Hepatocyte (in vitro differentiated cells): ENCODE measurements around the gene PGGHG. TPM values are rescaled to one million over a fixed set of nuclear protein-coding genes. Genes with fewer than 3 reads are reported as not detected.
A peak's percentile ranks its signal among the peaks of the same experiment; 100 is the strongest.

Source experiments
- DNase-seq: peaks from one replicate; pipeline ENCODE4 v3.0.0-alpha.2; 2016; ENCODE audit warnings: low spot score
- H2AFZ ChIP-seq: fragments of 200-600 bp; sonication (generic); 2 replicates; pipeline ENCODE4 v1.6.0; 2016; ENCODE audit warnings: antibody characterized with exemption, mild to moderate bottlenecking
- H3K27ac ChIP-seq: fragments of 200-600 bp; sonication (generic); 2 replicates; pipeline ENCODE4 v1.5.1; 2016; ENCODE audit warnings: mild to moderate bottlenecking
- H3K27me3 ChIP-seq: fragments of 200-600 bp; sonication (generic); 2 replicates; pipeline ENCODE4 v1.6.1; 2016
- H3K36me3 ChIP-seq: fragments of 200-600 bp; sonication (generic); replicated peaks from 2 replicates; pipeline ENCODE4 v1.5.1; 2016; ENCODE audit warnings: low read depth; ENCODE audit not compliant: insufficient read depth
- H3K4me1 ChIP-seq: fragments of 200-600 bp; sonication (generic); 2 replicates; pipeline ENCODE4 v1.5.1; 2016; ENCODE audit warnings: mild to moderate bottlenecking, moderate library complexity; ENCODE audit not compliant: insufficient read depth
- H3K4me2 ChIP-seq: fragments of 200-600 bp; sonication (generic); 2 replicates; pipeline ENCODE4 v1.6.0; 2016
- H3K4me3 ChIP-seq: fragments of 200-600 bp; sonication (generic); 2 replicates; pipeline ENCODE4 v1.5.1; 2016; ENCODE audit warnings: mild to moderate bottlenecking
- H3K79me2 ChIP-seq: fragments of 200-600 bp; sonication (generic); 2 replicates; pipeline ENCODE4 v1.6.0; 2017; ENCODE audit warnings: mild to moderate bottlenecking
- H3K9me2 ChIP-seq: fragments of 200-600 bp; sonication (generic); replicated peaks from 2 replicates; pipeline ENCODE4 v1.6.0; 2017; ENCODE audit warnings: mild to moderate bottlenecking; ENCODE audit not compliant: insufficient read depth
- H3K9me3 ChIP-seq: fragments of 200-600 bp; sonication (generic); 2 replicates; pipeline ENCODE4 v1.5.1; 2016; ENCODE audit warnings: low read depth, mild to moderate bottlenecking
- H4K20me1 ChIP-seq: fragments of 200-600 bp; sonication (generic); 2 replicates; pipeline ENCODE4 v1.6.0; 2016; ENCODE audit warnings: mild to moderate bottlenecking; ENCODE audit not compliant: insufficient read depth, poor library complexity, severe bottlenecking
- EZH2 ChIP-seq: fragments of 200-600 bp; sonication (generic); IDR thresholded peaks from 2 replicates; pipeline ENCODE4 v1.6.1; 2016; ENCODE audit warnings: antibody characterized with exemption, mild to moderate bottlenecking, borderline replicate concordance
- EZH2phosphoT487 ChIP-seq: fragments of 200-600 bp; sonication (generic); IDR thresholded peaks from one replicate; pipeline ENCODE4 v1.6.1; 2018; ENCODE audit warnings: antibody characterized with exemption, mild to moderate bottlenecking, low read depth, moderate library complexity; ENCODE audit not compliant: unreplicated experiment, severe bottlenecking
- WGBS: methylation state at CpG from one replicate; pipeline ENCODE4 v1.1.6; 2016; ENCODE audit warnings: low lambda C conversion rate; ENCODE audit errors: missing lambda C conversion rate; 5-methylcytosine and 5-hydroxymethylcytosine counted together
- polyA plus RNA-seq: library from polyadenylated mRNA; unstranded; fragments of >200 nt; fragmentation: Nextera tagmentation; extraction: Ambion mirVana; gene quantifications from 2 replicates; pipeline ENCODE4 v1.2.1, GENCODE V29; 2016
- total RNA-seq: library from RNA; depleted of rRNA; stranded (reverse); fragments of >200 nt; gene quantifications from 2 replicates; pipeline ENCODE4 v1.2.3, GENCODE V29; 2014
- TF ChIP-seq, protein P1 (sequence below): fragments of 200-600 bp; sonication (generic); IDR thresholded peaks from 2 replicates; pipeline ENCODE4 v1.5.1; 2016; ENCODE audit warnings: antibody characterized with exemption, mild to moderate bottlenecking; ENCODE audit not compliant: poor library complexity

Gene PGGHG
- total and polyA plus RNA-seq, 2 experiments from 2014 or later: 19.2 to 27.9 TPM

DNA sequence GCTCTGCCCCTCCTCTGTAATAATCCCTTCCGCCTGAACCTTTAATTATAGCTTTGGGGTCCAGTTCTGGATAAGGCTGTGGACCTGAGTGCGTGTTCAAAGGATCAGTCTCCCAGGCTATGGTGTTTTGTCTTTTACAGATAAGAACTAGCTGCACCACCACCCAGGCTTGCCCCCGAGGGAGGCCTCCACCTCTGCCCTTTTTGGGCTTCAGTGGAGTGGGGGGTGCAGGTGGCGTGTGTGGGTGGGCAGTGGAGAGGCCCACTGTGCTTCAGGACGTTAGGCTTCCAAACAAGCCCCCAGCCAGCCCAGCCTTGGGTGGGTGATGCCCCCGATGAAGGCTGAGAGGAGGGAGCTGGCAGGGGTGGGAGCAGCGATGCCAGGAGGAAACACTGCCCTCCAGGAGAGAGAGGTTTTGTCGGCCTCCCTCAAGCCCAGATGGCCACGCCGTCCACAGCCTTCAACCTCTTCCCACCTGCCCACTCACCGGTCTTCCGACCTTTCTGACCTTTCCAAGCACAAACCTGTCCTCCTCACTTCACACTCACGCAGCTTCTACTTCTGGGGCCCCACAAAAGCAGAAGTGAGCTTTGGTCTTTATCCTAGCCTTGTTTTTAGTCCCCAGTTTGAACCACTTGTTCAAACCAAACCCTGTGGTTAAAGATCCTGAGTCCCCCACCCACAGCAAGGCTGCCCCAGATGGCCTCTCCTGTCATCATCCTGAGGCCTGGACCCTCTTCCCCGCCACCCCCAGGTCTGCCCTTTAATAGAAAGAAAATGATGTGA lies 31.8 kb upstream of the PGGHG start:
- Histone ChIP-seq H2AFZ (no peak overlapping the region), H4K20me1 (no peaks in the 10 kb centered on the region), H3K79me2 (no peaks in the 10 kb centered on the region), H3K27me3 (no peaks in the 10 kb centered on the region), H3K9me3 (no peaks in the 10 kb centered on the region), H3K4me3 (no peak overlapping the region), H3K4me2 (no peak overlapping the region), H3K27ac (no peak overlapping the region), H3K4me1 (no peaks in the 10 kb centered on the region), H3K9me2 (no peaks in the 10 kb centered on the region), H3K36me3 (no peaks in the 10 kb centered on the region)
- 76% methylated on average over 14 of the region's 14 CpGs for WGBS
- DNase-seq: no peak
- TF ChIP-seq EZH2 (no peak), EZH2phosphoT487 (no peak)
- TF ChIP-seq, protein P1, sequence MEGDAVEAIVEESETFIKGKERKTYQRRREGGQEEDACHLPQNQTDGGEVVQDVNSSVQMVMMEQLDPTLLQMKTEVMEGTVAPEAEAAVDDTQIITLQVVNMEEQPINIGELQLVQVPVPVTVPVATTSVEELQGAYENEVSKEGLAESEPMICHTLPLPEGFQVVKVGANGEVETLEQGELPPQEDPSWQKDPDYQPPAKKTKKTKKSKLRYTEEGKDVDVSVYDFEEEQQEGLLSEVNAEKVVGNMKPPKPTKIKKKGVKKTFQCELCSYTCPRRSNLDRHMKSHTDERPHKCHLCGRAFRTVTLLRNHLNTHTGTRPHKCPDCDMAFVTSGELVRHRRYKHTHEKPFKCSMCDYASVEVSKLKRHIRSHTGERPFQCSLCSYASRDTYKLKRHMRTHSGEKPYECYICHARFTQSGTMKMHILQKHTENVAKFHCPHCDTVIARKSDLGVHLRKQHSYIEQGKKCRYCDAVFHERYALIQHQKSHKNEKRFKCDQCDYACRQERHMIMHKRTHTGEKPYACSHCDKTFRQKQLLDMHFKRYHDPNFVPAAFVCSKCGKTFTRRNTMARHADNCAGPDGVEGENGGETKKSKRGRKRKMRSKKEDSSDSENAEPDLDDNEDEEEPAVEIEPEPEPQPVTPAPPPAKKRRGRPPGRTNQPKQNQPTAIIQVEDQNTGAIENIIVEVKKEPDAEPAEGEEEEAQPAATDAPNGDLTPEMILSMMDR: no peak

DNA sequence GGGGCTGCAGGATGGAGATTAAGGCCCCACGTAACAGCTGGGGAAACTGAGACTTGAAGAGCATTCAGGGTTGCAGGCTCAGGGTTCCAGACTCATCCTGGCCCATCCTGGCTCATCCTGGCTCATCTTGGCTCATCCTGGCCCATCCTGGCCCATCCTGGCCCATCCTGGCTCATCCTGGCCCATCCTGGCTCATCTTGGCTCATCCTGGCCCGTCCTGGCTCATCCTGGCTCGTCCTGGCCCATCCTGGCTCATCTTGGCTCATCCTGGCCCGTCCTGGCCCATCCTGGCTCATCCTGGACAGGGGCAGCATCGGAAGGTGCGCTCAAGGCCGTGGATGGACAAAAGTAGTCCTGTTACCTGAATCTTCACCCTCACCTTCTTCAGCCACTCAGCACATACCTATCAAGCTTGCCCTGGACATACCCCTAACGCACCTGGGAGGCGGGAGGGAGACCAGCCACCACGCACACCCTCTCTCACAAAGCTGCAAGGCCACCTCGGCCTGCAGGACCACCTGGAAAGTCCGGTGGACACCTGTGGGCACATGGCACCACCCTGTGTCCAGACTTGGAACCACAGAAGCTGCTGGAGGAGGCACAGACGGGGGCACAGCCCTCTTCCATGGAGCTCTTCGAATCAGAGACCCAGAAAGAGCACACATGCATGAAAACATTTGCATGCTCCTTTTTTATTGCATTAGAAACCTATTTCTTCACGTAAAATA lies 31.0 kb upstream of the PGGHG start:
- no peak for DNase-seq
- Histone ChIP-seq H4K20me1 (no peaks in the 10 kb centered on the region), H3K9me3 (no peaks in the 10 kb centered on the region), H3K27ac (no peak overlapping the region), H3K27me3 (no peaks in the 10 kb centered on the region), H3K4me2 (no peak overlapping the region), H3K4me1 (no peaks in the 10 kb centered on the region), H3K4me3 (no peak overlapping the region), H2AFZ (no peak overlapping the region), H3K36me3 (no peaks in the 10 kb centered on the region), H3K9me2 (no peaks in the 10 kb centered on the region), H3K79me2 (no peaks in the 10 kb centered on the region)
- TF ChIP-seq, protein P1: peak; percentile 12
- TF ChIP-seq EZH2 (no peak), EZH2phosphoT487 (no peak)
- 82% methylated on average over 15 of the region's 15 CpGs for WGBS

DNA sequence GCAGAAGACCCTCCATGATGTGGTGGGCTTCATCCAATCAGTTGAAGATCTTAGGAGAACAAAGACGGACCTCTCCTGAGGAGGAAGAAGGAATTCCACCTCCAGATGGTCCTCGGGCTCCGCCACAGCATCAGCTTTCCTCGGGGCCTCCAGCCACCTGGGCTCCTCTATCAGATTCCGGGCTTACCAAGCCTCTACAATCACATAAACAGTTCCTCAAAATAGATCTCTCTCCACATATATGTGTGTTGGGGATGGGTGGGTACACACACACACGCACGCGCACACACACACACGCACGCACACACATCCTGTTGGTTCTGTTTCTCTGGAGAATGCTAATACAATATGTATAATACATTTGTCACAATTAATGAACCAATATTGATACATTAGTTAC lies 29.5 kb upstream of the PGGHG start:
- Histone ChIP-seq H3K4me1 (no peaks in the 10 kb centered on the region), H3K9me3 (no peaks in the 10 kb centered on the region), H3K9me2 (no peaks in the 10 kb centered on the region), H3K4me3 (no peak overlapping the region), H2AFZ (no peak overlapping the region), H3K79me2 (no peaks in the 10 kb centered on the region), H4K20me1 (no peaks in the 10 kb centered on the region), H3K27me3 (no peaks in the 10 kb centered on the region), H3K36me3 (no peaks in the 10 kb centered on the region), H3K4me2 (no peak overlapping the region), H3K27ac (no peak overlapping the region)
- DNase-seq: no peak
- TF ChIP-seq, protein P1: no peak
- no peak for TF ChIP-seq EZH2
- TF ChIP-seq EZH2phosphoT487: no peak
- WGBS: 89% methylated on average over 10 of the region's 10 CpGs
